Activated CD8-positive, alpha-beta memory T cell treated with anti-CD3 and anti-CD28 coated beads, Interleukin-2, amount 50 U/mL, for 48 hours (primary cell): Measurements from ENCODE around the gene ZDHHC11.
"Not testable (repeated sequence)": the region's sequence is repeated elsewhere in the genome, so short reads cannot be mapped to it uniquely, and the experiment has no call there.

Experiments used
- DNase-seq: peaks from one replicate; pipeline ENCODE4 v3.0.0-alpha.2; 2020

Gene ZDHHC11

DNA sequence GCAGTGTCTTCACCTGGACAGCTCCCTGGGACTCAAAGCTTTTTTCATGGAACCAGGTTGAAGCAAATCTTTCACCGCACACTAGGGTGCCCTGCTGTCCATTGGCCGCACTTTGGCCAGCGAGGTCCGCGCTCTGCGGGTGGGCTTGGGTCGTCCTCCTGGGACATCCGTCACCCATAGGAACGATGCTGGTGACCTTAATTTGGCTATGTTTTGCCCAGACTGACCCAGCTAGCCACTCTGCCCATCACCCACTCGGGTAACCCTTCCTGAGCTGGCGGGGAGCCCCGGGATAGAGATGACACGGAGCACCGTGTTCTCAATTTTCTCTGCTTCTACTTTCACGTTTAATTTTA lies 92.1 kb downstream of the ZDHHC11 start:
- peak; percentile 51 for DNase-seq

DNA sequence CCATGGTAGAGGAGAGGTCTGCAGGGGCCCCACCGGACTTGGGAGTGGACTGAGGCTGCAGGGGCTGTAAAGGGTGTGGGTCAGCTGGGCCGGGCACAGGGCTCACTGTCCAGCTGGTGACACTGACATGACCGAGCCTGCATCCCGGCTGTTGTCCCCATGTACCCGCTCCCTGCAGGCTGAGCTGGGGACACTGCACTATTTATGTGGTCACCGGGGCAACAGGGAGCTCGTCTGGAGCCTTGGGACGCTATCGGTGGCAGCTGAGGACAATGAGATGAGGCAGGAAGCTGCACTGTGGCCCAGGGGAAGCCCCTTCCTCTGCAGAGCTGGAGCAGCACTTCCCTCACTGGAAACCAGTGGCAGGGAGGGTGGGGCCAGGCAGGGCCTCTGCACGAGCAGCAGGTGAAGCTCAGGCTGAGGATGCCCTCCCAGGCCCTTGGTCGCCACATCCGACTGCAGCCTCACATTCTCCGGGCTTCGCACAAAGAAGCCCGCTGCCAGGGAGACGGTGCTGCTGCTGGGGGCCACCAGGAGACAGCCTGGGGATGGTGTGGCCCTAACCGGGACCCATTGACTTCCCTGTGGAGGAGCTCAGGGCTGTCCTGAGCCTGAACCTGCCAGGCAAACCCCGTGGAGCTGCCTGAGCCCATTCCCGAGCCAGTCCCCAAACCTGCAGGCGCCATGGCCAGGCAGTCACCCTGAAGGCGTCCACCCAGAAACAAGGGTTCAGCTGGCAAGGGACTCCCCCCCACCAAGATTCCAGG lies 92.7 kb downstream of the ZDHHC11 start:
- DNase-seq, result peak; percentile 59

DNA sequence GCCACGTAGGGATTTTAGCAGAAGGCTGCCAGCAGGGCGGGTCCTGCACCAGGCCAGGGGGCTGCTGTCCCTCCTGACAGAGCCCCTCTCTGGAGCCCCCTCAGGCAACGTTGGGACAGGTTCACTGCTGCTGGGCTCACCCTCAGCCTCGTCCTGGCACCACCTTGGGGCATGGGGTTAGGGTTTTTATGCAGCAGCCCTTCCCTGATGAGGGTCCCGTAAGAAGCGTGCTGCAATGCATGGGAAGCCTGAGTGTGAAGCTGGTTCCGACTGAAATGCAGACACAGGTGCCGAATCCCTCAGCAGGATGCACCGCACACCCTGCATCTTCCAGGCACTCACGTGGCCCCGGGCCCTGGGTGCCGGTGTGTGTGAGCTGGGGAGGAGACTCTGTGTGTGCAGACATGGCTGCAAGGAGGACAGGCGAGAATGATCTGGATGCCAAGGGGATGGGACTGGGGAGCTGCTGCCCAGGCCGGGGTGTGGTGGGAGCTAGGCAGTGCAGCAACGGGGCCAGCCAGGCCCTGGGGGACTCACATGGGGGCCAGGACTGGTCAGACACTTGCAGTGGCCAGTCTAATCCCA lies 93.3 kb downstream of the ZDHHC11 start:
- DNase-seq, result peak; percentile 57

DNA sequence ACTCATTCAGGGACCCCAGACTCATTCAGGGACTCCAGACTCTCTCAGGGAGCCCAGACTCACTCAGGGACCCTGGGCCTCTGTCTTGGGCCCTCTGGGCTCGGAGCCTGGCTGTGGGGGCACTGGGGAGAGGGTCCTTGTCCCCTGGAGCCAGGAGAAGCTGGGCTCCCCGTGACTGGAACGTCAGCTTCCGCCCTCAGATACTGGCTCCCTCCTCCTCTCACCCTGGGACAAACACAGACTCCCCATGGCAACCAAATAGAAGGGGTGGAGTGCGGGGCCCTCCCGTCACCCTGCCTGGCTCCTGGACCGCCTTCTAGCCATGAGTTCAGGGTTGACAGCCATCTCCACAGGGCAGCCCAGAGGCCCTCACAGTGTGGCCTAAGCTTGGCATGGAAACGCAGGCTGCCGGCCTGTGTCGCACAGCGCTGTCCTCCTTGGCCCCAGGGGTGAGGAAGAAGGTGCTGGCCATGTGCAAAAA lies 93.9 kb downstream of the ZDHHC11 start:
- DNase-seq, result peak; percentile 51

DNA sequence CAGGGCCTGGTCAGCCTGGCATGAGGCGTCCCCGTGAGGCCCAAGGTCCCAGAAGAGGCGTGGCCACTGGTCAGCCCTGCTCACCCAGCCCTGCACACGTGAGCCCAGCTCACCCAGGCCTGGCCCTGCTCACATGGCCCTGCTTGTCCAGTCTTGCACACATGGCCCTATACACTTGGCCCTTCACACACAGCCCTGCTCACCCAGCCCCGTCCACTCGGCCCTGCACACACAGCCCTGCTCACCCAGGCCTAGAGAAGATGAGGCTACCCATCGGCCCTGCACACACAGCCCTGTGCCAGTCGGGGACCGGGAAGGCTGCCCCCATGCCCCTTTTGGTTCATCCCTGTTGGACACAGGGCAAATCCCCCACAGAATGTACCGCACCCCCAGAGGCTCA lies 94.6 kb downstream of the ZDHHC11 start:
- peak; percentile 50 for DNase-seq

DNA sequence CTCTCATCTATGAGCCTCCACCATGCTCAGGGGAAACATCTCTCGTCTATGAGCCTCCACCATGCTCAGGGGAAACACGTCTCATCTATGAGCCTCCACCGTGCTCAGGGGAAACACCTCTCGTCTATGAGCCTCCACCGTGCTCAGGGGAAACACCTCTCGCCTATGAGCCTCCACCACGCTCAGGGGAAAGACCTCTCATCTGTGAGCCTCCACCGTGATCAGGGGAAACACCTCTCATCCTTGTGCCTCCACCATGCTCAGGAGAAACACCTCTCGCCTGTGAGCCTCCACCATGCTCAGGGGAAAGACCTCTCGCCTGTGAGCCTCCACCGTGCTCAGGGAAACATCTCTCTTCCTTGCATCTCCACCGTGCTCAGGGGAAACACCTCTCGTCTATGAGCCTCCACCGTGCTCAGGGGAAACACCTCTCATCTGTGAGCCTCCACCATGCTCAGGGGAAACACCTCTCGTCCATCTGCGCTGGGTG lies 96.6 kb downstream of the ZDHHC11 start:
- DNase-seq, result peak; percentile 52

DNA sequence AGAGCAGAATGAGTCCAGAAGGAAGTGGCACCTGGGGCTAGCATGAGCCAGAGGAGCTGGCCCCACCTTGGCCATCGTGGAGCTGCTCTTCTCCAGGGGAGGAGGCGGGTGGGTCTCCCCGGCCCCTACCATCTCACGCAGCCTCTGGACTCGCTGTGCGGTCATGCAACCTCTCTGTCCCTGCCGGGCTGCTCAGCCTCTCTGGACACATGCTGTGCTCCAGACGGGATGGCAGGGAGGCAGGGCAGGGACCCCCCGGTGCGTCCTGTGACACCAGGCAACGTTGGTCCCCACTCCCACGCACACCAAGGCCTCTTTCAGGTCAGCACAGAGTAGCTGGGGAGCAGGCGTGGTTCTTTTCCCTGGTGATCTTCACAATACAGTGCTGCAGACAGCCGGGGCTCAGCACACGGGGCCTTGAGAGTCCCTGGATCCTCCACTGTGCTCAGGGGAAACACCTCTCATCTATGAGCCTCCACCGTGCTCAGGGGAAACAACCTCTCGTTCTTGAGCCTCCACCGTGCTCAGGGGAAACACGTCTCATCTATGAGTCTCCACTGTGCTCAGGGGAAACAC lies 97.1 kb downstream of the ZDHHC11 start:
- DNase-seq, result peak; percentile 43

DNA sequence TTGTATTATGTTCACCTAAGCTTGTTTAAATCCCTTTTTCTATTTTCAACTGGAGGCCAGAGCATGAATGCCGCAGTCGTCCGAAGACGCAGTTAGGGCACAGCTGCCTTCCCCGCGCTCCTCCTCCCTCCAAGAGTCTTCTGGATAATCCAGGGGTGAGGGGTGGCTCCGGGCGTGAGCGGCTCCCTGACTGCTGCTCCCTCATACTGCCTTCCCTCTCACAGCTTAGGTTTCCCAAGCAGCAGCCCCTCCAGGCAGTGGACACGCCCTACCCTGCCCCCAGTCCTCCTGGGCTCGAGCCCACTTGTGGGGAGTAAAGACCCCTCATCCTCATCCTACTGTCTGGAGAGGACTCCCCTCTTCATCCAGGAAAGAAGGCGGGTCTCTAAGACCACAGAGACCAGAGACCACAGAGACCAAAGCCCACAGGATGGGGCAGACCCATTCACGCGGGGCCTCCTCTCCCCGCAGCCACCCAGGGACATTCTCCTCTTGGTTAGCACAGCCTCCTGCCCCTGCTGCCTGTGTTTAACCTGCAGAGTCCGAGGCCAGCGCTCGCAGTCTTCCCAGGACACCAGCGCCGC lies 98.2 kb downstream of the ZDHHC11 start:
- not testable (repeated sequence) for DNase-seq

DNA sequence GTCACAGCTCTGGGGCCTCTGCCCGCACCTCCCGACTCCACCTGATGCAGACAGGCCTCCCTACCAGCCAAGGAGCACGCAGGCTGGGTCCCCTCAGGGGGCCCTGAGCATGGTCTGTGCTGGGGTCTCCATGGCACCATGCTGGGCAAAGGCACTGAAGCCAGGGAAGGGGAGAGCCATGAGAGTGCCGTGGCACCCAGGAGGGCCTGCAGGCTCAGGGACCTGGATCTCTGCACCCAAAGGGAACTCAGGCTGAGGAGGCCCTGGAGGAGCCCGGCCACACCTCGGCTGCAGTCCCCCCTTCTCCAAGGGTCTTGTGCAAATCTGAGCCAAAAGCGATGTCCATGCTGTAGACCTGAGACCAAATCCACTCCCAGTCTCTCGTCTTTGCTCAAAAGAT lies 98.8 kb downstream of the ZDHHC11 start:
- not testable (repeated sequence) for DNase-seq

DNA sequence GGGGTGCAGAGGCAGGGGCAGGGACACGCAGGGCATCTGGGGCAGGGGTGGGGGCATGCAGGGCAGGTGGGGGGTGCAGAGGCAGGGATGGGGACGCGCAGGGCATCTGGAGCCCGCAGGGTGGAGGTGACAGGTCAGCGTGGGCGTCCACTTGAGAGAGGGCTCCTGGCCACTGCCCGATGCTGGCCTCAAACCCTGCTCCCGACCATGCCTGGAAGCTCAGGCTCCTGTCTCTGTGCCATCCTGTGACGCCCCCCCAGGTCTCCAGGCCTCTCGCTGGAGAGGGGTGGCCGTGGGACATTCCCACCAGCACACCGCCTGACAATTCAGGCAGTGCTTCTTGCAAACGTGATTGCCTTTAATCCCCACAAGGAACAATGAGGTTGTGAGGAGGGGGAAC lies 99.3 kb downstream of the ZDHHC11 start:
- peak; percentile 49 for DNase-seq

DNA sequence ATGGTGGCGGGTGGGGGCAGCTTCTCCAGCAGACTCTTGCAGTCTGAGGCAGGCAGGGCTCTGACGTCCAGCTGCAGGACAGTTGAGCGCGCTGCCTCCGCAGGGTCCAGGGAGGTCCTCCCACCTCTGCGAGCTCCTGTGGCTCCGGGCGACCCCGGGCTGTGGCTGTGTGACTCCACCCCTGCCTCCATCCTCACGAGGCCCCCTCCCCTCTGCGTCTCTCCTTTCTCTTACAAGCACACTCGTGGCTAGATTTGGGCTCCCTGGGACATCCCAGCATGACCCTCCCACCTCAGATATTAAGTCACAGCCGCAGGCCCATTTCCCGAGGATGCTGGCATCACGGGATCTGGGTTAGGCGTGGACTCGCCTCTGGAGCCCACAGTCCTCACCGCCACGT lies 100.6 kb downstream of the ZDHHC11 start:
- peak; percentile 50 for DNase-seq

DNA sequence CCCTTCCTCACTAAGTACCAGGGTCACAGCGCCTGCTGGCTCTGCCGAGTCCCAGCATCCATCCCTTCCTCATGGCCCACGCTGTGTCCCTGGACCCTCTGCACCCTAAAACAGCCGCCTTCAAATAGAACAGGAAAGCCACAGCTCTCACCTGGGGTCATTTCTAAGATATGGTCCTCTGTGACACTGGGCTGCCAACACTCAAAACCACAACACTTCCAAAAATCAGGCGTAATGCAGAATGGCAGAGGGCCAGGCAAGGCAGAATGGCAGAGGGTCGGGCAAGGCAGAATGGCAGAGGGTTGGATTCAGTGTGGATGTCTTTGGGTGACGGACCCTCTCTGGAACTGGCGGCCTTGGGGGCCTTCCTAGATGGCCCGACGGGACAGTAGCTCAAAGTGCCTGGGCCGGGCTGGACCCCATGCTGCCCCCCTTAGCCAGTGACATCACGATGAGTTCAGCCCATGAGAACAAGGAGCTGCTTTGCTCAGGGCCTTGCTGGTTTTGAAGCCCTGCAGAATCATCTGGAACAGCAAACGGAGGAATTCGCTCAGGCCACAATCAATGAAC lies 101.6 kb downstream of the ZDHHC11 start:
- peak; percentile 50 for DNase-seq

DNA sequence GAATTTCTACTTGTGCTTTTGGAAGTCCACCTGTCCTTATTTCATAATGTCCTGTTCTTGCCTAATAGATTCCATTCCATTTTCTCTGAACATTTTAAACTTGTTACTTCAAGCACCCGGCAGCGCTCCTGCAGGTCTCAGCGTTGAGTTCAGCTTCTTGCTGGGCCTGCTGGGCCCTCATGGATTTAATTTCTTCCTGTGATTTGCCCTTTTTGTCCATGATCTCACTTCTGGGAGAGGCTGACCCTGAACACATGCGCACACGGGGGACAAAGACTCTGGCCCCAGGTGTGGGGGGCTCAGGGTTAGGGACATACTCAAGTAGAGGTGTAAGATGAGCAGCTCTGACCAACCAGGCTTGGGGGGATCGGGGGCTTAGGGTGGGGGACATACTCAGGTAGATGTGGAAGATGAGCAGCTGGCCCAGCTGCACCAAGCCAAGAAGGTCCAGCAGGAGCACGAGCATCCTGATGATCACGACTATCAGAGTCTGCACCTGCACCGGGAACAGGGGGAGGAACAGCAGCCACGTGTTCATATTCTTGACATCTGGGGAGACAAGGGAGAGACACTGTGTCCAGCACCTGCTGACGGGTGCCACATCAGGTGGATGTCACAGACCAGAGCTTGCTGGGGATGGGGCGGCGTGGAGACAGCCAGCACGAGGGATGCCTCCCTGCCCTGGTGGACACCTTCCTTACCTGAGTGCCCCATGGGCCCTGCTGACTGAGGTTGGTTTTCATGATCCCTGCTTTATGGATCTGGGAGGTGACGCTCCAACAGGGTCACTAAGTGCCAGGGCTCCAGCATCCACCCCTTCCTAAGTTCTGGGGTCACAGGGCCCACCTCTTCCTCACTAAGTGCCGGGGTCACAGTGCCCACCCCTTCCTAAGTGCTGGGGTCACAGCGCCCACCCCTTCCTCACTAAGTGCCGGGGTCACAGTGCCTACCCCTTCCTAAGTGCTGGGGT lies 102.5 kb downstream of the ZDHHC11 start:
- DNase-seq, result peak; percentile 52

DNA sequence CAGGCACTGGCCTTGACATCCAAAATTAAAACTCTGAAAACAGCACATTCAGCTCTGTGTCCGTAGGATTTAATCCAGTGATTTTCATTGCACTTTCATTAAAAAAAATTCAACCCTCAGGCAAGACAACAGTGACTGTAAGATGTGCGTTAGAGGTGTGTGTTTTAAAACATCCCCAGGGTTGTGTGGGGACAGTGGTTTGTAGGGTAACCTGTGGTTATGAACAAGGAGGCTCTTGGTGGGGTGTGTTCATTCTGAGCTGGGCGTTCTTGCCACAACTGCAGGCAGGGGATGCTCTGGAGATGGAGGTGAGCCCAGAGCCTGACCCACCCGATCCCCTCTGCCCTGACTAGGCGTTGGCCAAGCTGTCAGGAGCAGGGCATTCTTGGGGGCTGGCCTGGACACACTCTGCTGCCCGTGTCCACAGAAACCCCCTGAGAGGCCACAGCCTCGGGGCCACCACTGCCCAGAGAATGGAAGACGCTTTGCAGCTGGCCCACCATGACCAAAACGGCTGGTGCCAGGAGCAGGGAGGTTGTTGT lies 103.4 kb downstream of the ZDHHC11 start:
- not testable (repeated sequence) for DNase-seq

DNA sequence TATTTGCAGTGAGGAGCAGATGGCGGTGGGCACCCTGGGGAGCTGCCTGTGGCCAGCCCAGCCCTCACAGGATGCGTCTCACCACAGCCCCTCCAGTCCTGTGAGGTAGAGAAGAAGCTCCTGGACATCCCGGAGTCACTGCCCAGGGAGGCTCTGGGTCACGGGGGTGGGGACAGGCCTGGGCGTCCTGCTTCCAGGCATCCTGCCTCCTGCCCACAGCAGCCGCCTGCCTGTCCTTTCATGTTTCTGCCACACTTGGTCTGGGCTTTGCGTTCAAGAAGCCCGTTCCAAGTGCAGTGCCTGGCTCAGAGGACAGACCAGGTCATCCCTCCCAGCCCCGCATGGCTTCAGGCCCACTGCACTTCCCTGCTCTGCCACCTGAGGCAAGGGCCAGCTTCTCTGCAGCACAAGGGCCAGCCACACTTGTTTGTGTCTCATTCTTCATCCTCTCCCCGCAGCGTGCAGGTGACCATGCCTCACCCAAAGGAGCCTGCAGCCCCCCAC lies 104.5 kb downstream of the ZDHHC11 start:
- peak; percentile 49 for DNase-seq
